Stimulated activated CD8-positive, alpha-beta memory T cell treated with anti-CD3 and anti-CD28 coated beads, Interleukin-12 subunit alpha, Interleukin-12 subunit beta, amount 100 ng/mL, for 4 hours (primary cell): ENCODE measurements around the gene SRPK1.
"Not testable (repeated sequence)": the region's sequence is repeated elsewhere in the genome, so short reads cannot be mapped to it uniquely, and the experiment has no call there.

Source experiments
- DNase-seq: peaks from one replicate; pipeline ENCODE4 v3.0.0-alpha.2; 2020; ENCODE audit warnings: low read depth

Gene SRPK1

DNA sequence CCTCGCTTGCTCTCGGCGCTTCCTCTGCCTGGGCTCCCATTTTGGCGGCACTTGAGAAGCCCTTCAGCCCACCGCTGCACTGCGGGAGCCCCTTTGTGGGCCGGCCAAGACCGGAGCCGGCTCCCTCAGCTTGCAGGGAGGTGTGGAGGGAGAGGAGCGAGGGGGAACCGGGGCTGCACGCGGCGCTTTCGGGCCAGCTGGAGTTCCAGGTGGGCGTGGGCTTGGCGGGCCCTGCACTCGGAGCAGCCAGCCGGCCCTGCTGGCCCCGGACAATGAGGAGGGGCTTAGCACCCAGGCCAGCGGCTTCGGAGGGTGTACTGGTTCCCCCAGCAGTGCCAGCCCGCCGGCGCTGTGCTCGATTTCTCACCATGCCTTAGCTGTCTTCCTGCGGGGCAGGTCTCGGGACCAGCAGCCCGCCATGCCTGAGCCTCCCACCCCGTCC is 10.2 kb upstream of the SRPK1 start:
- DNase-seq, result no peak

- DNase-seq, result no peak
Observed at GRCh38 chr6:35929601-35930000, 8.7 kb upstream of the SRPK1 start.

DNA sequence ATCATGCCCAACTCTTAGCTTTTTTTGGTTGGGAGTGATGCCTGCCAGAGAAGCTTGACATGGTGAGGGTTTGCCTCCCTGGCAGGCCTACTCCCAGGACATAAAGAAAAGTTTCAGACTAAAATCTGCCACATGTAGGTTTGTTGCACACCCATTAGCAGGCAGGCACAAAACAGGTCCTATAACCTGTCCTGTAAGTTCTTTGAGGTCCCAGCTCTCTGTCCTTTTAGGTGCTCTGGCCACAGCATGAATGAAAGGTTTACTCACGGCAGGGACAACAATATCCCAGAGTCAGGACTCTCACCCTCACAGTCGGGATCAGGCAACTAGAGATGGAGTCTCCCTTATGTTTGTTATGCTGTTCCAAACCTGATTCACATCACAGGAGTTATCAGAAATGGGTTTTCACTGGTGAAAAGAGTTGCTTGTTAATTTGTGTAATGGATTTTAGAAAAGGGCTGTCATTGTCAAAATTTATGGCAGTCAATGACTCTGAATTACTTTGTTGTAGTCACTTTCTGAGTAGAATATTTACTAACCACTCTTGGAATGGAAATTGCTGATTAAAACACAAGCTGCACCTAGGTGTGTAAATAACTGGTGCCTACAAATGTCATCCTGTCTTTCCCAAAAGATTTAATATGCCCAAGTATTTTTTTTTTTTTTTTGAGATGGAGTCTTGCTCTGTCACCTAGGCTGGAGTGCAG is 5.8 kb upstream of the SRPK1 start:
- DNase-seq, result no peak

DNA sequence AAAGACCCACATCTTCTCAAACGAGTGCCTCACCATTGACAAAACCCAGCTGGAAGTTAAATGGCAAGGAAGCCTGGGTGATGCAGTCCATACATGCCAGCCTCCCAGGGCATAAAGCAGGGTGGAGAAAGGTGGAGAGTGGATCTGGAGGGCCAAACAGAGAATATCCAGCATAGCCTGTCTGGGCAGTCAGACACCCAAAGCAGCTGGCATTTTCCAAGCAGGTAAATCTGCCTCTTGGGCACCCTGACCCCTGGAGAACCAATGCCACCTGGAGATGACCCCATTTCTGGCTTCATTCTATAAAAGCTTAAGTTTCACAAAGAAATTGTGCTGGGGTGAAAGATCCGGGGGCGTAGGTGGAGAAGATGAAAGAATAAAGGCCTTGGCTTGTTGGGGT is 5.1 kb upstream of the SRPK1 start:
- no peak for DNase-seq

GRCh38 chr6:35924146-35924545 is 3.2 kb upstream of the SRPK1 start:
- no peak for DNase-seq

GRCh38 chr6:35922139-35922554 is 1.2 kb upstream of the SRPK1 start:
- no peak for DNase-seq

DNA sequence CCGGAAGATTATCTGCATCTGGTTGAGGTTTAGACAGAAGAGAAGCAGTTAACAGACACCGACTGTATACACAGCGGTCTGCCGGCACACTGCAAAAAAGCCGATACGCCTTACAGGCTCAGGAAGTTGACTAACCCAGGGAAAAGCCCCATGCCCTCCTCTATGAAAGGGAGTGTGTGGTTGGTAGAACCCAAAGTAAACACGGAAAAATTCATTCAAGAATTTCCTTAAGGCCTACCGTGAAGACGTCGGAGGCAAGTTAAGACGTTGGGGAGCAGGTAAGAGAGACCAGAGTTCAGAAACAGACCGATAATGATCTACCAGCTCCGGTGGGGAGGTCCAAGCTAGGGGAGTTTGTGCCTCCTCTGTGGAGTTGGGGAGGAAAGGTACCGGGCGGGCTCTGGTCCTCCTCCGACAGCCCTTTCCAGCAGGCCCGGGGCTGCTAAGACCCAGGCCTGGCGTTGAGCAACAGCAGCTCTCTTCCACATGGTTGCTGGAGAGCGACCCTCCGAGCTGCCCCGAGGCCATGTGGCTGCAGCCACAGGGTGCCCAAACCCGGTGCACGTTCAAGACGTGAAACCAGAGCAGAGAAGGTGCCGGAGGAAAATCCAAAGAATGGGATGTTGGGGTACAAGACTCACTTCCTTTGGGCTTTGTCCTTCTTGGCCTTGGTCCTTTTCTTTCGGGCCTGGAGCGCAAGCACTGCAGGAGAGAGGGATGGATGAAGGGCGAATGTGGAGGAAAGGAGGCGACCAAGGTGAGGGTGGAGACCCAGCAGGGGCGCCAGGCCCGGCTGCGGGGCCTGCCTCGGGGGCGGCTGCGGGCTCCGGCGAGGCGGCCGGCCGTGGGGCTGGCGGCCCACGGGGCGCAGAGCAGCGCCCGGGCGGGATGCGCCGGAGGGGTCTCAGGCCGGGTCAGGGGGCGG is 809 bp downstream of the SRPK1 start:
- DNase-seq, result peak; percentile 16

DNA sequence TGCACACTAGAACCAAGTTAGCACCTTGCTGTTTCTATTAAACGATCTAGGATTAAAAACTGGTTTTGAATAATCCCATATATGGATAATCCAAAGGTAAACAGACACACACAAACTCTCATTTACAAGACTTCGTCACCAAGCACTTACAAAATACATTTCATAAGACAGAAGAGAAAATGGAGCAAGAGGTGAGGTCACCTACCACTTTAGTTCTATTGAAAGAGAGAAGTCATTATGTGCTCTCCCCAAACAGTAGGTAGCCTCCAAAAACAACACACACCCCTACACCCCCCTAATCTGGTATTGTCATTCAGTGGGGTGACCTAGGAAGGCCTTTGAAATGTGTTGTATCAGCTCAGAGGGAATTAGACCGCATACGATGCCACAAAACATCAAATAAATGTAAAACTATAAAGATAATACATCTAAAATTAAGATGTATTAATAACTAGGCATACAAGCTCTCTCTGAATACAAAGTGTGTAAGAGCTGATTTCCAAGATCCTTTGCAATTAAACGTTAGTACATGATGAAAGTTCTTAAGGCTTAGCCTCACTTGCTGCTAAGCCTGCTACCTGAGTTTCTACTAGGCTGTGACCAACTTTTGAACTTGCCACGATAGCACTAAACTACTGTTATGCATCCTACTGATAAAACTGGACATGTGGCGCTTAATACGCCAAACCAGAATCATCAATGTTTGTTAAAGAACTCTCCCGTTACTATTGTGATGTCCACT is 1.6 kb downstream of the SRPK1 start:
- no peak for DNase-seq

- not testable (repeated sequence) for DNase-seq
Observed at GRCh38 chr6:35916893-35917292, 4.0 kb downstream of the SRPK1 start.

DNA sequence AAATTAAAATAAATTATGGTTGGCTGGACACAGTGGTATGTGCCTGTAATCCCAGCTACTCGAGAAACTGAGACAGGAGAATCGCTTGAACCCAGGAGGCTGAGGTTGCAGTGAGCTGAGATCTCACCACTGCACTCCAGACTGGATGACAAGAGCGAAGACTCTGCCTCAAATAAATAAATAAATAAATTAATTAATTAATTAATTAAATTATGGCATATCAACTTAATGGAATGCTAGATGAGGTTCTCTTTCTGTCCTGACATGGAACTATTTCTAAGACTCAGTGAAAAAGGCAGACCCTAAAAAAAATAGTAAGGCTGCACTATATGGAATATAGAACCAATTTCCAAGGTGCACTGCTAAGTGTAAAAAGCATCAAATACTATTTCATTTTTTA is 4.8 kb downstream of the SRPK1 start:
- DNase-seq, result no peak

- no peak for DNase-seq
Observed at GRCh38 chr6:35914536-35914935, 6.4 kb downstream of the SRPK1 start.

GRCh38 chr6:35911871-35912653 is 8.8 kb downstream of the SRPK1 start:
- DNase-seq, result no peak

DNA sequence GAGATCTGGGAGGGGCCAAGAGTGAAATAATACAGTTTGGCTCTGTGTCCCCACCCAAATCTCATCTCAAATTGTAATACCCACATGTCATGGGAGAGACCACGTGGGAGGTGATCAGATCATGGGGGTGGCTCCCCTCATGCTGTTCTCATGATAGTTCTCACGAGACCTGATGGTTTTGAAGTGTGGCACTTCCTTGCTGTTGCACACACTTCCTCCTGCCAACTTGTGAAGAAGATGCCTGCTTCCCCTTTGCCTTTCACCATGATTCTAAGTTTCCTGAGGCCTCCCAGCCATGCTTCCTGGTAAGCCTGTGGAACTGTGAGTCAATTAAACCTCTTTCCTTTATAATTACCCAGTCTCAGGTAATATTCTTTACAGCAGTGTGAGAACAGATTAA is 11.3 kb downstream of the SRPK1 start:
- DNase-seq, result not testable (repeated sequence)

DNA sequence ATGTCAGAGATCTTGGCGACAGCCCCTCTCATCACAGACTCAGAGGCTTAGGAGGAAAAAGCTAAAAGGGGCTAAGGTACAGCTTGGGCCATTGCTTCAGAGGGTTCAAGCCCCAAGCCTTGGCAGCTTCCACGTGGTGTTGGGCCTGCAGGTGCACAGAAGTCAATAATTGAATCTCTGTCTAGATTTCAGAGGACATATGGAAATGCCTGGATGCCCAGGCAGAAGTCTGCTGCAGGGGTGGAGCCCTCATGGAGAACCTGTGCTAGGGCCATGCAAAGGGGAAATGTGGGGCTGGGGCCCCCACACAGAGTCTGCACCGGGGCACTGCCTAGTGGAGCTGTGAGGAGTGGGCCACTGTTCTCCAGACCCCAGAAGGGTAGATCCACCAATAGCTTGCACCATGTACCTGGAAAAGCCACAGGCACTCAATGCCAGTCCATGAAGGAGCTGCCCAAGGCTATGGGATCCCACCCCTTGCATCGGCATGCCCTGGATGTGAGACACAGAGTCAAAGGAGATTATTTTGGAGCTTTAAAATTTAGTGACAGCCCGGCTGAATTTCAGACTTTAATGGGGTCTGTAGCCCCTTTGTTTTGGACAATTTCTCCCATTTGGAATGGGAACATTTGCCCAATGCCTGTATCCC is 12.0 kb downstream of the SRPK1 start:
- not testable (repeated sequence) for DNase-seq

GRCh38 chr6:35907750-35908149 is 13.1 kb downstream of the SRPK1 start:
- no peak for DNase-seq

- no peak for DNase-seq
Observed at GRCh38 chr6:35906499-35906846, 14.4 kb downstream of the SRPK1 start.

- no peak for DNase-seq
Observed at GRCh38 chr6:35905841-35906498, 14.9 kb downstream of the SRPK1 start.

- no peak for DNase-seq
Observed at GRCh38 chr6:35905141-35905785, 15.6 kb downstream of the SRPK1 start.

DNA sequence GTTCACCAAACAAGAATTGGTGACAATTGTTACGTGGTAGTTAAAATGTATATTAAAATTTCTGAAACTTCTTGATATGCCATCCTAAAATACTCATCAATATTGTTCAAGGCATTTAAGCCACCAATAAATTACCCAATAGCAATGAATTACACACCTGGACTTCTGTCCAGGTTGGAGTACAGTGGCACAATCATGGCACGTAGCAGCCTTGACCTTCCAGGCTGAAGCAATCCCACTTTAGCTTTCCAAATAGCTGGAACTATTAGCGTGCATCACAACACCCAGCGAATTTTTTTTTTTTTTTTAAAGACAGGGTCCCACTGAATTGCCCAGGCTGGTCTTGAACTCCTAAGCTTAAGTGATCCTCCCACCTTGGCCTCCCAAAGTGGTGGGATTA is 17.2 kb downstream of the SRPK1 start:
- no peak for DNase-seq

GRCh38 chr6:35900448-35900847 is 20.4 kb downstream of the SRPK1 start:
- DNase-seq, result no peak
